ENCODE data around the gene KIAA0753.

KIAA0753 gene

GRCh38 chr17:6549384-6550036 lies 91.0 kb downstream of the KIAA0753 start:
- no peaks in the 10 kb centered on the region for H3K9me3 Mint-ChIP-seq
- H3K4me3 Mint-ChIP-seq, result no peak overlapping the region
- peaks cover 10% of the 10 kb centered on the region for H3K4me1 Mint-ChIP-seq (ENCODE audit: low read depth)
- H3K27me3 Mint-ChIP-seq, result peaks cover 20% of the 10 kb centered on the region
- no peaks in the 10 kb centered on the region for H3K36me3 Mint-ChIP-seq (ENCODE audit: low read depth)
- no peak for DNase-seq
- H3K27ac Mint-ChIP-seq, result no peak overlapping the region

DNA sequence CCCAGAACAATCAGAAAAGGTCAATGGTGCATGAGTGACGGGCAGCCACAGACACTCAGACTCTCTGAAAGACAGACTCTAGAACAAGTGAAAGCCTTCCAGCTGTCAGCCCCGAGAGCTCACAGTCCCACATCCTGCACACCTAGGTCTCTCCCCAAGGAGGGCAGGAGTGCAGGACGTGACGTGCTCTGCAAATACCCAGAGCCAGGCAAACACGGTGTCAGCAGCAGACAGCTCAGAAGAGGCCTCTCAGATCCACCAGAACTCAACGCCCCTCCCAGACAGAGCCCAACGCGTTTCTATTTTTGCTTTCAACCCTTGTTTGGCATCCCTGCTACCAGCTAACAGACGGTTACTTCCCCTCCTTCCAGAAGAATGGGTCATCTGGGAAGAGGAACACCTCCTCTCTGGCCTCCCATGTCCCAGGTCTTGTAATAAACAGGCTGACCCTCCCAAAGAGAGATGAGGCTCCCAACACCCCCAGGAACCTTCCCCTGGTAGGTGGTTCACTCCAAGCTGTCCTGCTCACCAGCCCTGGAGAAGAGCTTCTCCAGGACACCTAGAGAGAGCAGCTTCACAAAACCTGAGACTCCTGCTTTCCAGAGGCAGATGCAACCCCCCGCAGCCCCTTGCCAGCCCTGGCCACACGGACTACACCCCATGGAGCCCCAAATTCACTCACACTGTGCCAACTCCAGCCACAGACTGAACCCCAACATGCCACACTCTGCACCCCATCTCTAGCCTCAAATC lies 91.8 kb downstream of the KIAA0753 start:
- DNase-seq, result no peak
- Mint-ChIP-seq H3K36me3 (ENCODE audit: low read depth) (no peaks in the 10 kb centered on the region), H3K4me3 (no peak overlapping the region), H3K27me3 (peaks cover 13% of the 10 kb centered on the region), H3K9me3 (no peaks in the 10 kb centered on the region), H3K4me1 (ENCODE audit: low read depth) (peaks cover 10% of the 10 kb centered on the region), H3K27ac (peak overlapping the region; percentile 69)

GRCh38 chr17:6548034-6548433 lies 92.5 kb downstream of the KIAA0753 start:
- no peak for DNase-seq
- H3K27me3 Mint-ChIP-seq, result peaks cover 6% of the 10 kb centered on the region
- no peak overlapping the region for H3K4me3 Mint-ChIP-seq
- no peaks in the 10 kb centered on the region for H3K9me3 Mint-ChIP-seq
- H3K36me3 Mint-ChIP-seq (ENCODE audit: low read depth), result no peaks in the 10 kb centered on the region
- H3K4me1 Mint-ChIP-seq (ENCODE audit: low read depth), result peaks cover 10% of the 10 kb centered on the region
- no peak overlapping the region for H3K27ac Mint-ChIP-seq

GRCh38 chr17:6547336-6547735 lies 93.2 kb downstream of the KIAA0753 start:
- H3K9me3 Mint-ChIP-seq, result no peaks in the 10 kb centered on the region
- H3K36me3 Mint-ChIP-seq (ENCODE audit: low read depth), result no peaks in the 10 kb centered on the region
- H3K4me3 Mint-ChIP-seq, result no peak overlapping the region
- peaks cover 10% of the 10 kb centered on the region for H3K4me1 Mint-ChIP-seq (ENCODE audit: low read depth)
- no peak overlapping the region for H3K27ac Mint-ChIP-seq
- peaks cover 6% of the 10 kb centered on the region for H3K27me3 Mint-ChIP-seq
- DNase-seq, result no peak

GRCh38 chr17:6546069-6546718 lies 94.3 kb downstream of the KIAA0753 start:
- Mint-ChIP-seq H3K9me3 (no peaks in the 10 kb centered on the region), H3K4me3 (no peak overlapping the region), H3K27me3 (peaks cover 6% of the 10 kb centered on the region), H3K36me3 (ENCODE audit: low read depth) (no peaks in the 10 kb centered on the region), H3K27ac (no peak overlapping the region), H3K4me1 (ENCODE audit: low read depth) (peaks cover 10% of the 10 kb centered on the region)
- no peak for DNase-seq

GRCh38 chr17:6545291-6545690 lies 95.2 kb downstream of the KIAA0753 start:
- Mint-ChIP-seq H3K9me3 (no peaks in the 10 kb centered on the region), H3K4me1 (ENCODE audit: low read depth) (peaks cover 10% of the 10 kb centered on the region), H3K36me3 (ENCODE audit: low read depth) (no peaks in the 10 kb centered on the region), H3K4me3 (no peak overlapping the region), H3K27ac (no peak overlapping the region), H3K27me3 (peaks cover 6% of the 10 kb centered on the region)
- DNase-seq, result no peak

DNA sequence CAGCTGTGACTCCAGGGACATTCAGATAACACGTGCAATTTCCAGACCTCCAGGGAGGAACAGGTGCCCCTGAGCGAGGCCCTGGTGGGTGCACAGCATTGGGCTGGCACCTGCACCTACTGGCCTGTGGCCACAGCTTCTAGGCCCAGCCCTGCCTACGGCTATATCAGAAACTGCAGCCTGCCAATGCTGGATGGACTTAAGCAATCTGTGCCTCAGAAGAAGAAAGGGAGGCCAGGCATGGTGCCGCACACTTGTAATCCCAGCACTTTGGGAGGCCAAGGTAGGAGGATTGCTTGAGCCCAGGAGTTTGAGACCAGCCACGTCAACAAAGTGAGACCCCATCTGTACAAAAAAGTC lies 96.5 kb downstream of the KIAA0753 start:
- Mint-ChIP-seq H3K27ac (no peak overlapping the region), H3K4me3 (no peak overlapping the region), H3K9me3 (no peaks in the 10 kb centered on the region), H3K4me1 (ENCODE audit: low read depth) (peaks cover 10% of the 10 kb centered on the region), H3K36me3 (ENCODE audit: low read depth) (no peaks in the 10 kb centered on the region), H3K27me3 (peaks cover 6% of the 10 kb centered on the region)
- no peak for DNase-seq

- no peaks in the 10 kb centered on the region for H3K9me3 Mint-ChIP-seq
- no peak for DNase-seq
- no peak overlapping the region for H3K4me3 Mint-ChIP-seq
- H3K27me3 Mint-ChIP-seq, result peaks cover under 1% of the 10 kb centered on the region
- peaks cover 4% of the 10 kb centered on the region for H3K4me1 Mint-ChIP-seq (ENCODE audit: low read depth)
- H3K27ac Mint-ChIP-seq, result no peak overlapping the region
- H3K36me3 Mint-ChIP-seq (ENCODE audit: low read depth), result no peaks in the 10 kb centered on the region
Measured at GRCh38 chr17:6543079-6544010, 97.2 kb downstream of the KIAA0753 start.

- H3K4me3 Mint-ChIP-seq, result no peak overlapping the region
- H3K4me1 Mint-ChIP-seq (ENCODE audit: low read depth), result no peaks in the 10 kb centered on the region
- DNase-seq, result no peak
- no peaks in the 10 kb centered on the region for H3K9me3 Mint-ChIP-seq
- no peaks in the 10 kb centered on the region for H3K36me3 Mint-ChIP-seq (ENCODE audit: low read depth)
- no peak overlapping the region for H3K27ac Mint-ChIP-seq
- H3K27me3 Mint-ChIP-seq, result no peaks in the 10 kb centered on the region
Measured at GRCh38 chr17:6542577-6542976, 97.9 kb downstream of the KIAA0753 start.

DNA sequence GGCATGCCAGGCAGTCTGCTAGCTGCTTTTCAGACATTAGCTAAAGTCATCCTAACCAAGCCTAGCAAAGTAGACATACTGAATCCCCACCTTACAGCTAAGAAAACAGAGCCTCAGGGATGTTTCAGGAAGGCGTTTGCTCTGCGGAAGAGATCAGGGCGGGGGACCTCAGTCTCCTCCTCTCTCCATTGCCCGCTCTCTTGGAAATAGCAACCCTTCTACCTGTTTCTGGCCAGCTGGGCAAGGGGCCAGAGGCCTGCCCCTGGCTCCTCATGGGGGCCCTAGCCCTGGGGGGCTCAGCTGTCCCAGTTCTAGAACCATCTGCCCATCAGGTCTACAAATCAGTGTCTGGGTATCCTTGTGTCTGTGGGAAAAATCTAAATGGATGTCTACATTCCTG lies 98.6 kb downstream of the KIAA0753 start:
- no peaks in the 10 kb centered on the region for H3K36me3 Mint-ChIP-seq (ENCODE audit: low read depth)
- DNase-seq, result no peak
- no peaks in the 10 kb centered on the region for H3K9me3 Mint-ChIP-seq
- no peaks in the 10 kb centered on the region for H3K4me1 Mint-ChIP-seq (ENCODE audit: low read depth)
- no peaks in the 10 kb centered on the region for H3K27me3 Mint-ChIP-seq
- H3K27ac Mint-ChIP-seq, result no peak overlapping the region
- H3K4me3 Mint-ChIP-seq, result no peak overlapping the region

DNA sequence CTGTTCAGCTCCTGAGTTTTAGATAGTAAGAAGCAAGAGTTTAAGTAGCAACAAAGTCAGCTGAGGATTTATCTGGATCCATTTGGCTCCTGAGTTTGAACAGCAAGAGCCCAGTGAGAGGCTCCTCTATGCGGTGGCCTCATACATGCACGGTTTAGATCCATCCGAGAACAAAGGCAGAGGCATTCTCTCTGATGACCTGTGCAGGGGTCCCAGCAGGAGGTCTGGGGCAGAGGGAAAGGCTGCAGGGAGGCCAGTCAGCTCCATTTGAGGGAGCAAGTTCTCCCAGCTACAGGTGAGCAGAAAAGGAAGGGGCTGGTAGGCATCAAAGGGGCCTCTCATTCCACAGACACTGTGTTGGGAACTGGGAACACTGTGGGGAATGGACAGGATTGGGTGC lies 100.6 kb downstream of the KIAA0753 start:
- no peak for DNase-seq

DNA sequence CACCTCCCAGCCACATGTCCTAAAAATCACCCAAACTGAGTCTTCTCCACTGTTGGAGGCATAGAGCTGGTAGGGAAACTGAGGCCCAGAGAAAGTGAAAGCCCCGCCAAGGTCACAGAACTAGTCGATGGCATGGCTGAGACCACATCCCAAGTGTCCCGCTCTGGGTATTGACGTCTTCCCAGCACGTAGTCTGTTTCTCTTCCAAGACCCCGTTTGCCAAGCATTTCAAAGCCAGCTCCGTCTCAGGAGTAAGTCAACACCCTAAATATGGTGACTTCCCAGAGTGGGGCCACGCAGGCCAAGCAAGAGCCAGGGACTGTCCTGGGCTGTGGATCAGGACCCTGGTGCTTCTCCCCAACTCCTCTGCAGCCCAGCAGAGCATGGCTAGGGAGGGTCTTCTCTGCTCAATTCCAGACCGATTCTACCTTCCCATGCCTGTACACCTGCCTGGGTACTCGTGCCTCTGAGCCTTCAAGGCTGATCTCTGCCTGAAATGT lies 103.9 kb downstream of the KIAA0753 start:
- Mint-ChIP-seq H3K4me1 (ENCODE audit: low read depth) (no peaks in the 10 kb centered on the region), H3K4me3 (no peak overlapping the region), H3K27ac (no peak overlapping the region), H3K36me3 (ENCODE audit: low read depth) (no peaks in the 10 kb centered on the region), H3K27me3 (no peaks in the 10 kb centered on the region), H3K9me3 (no peaks in the 10 kb centered on the region)
- no peak for DNase-seq

More for the DNA sequence above, 100.6 kb downstream of the KIAA0753 start:
- H3K4me1 Mint-ChIP-seq (ENCODE audit: low read depth), result no peaks in the 10 kb centered on the region
- no peak overlapping the region for H3K27ac Mint-ChIP-seq
- H3K4me3 Mint-ChIP-seq, result no peak overlapping the region
- no peaks in the 10 kb centered on the region for H3K36me3 Mint-ChIP-seq (ENCODE audit: low read depth)
- no peaks in the 10 kb centered on the region for H3K9me3 Mint-ChIP-seq
- H3K27me3 Mint-ChIP-seq, result no peaks in the 10 kb centered on the region

GRCh38 chr17:6536053-6536452 lies 104.5 kb downstream of the KIAA0753 start:
- no peaks in the 10 kb centered on the region for H3K36me3 Mint-ChIP-seq (ENCODE audit: low read depth)

GRCh38 chr17:6534846-6535514 lies 105.5 kb downstream of the KIAA0753 start:
- DNase-seq, result no peak
- Mint-ChIP-seq H3K9me3 (no peaks in the 10 kb centered on the region), H3K36me3 (ENCODE audit: low read depth) (no peaks in the 10 kb centered on the region), H3K27me3 (no peaks in the 10 kb centered on the region), H3K27ac (no peak overlapping the region), H3K4me3 (no peak overlapping the region), H3K4me1 (ENCODE audit: low read depth) (no peaks in the 10 kb centered on the region)

More at GRCh38 chr17:6536053-6536452, 104.5 kb downstream of the KIAA0753 start:
- H3K27ac Mint-ChIP-seq, result no peak overlapping the region
- DNase-seq, result no peak
- H3K27me3 Mint-ChIP-seq, result no peaks in the 10 kb centered on the region
- H3K4me1 Mint-ChIP-seq (ENCODE audit: low read depth), result no peaks in the 10 kb centered on the region
- no peaks in the 10 kb centered on the region for H3K9me3 Mint-ChIP-seq
- H3K4me3 Mint-ChIP-seq, result no peak overlapping the region
